T47D (cell line): ENCODE results near the gene SLFN11.
"Not testable (repeated sequence)": the region's sequence is repeated elsewhere in the genome, so short reads cannot be mapped to it uniquely, and the experiment has no call there.

Source experiments
- DNase-seq, 2 experiments: peaks; one replicate each; pipeline versions ENCODE4 v3.0.0 to v3.0.0-alpha.2; 2011 to 2012; ENCODE audit warnings: low read depth in 1 of 2, low spot score in 1 of 2
- JUND ChIP-seq: IDR thresholded peaks from 2 replicates; pipeline ENCODE4 v1.6.1; 2012; ENCODE audit warnings: low read depth
- in situ Hi-C: cut with HindIII; loops from 2 replicates; pipeline ENCODE4 v1.10.0; 2016; ENCODE audit warnings: low sequenced_read_pairs, low pct_unique_long_range_greater_than_20kb

The SLFN11 gene

GRCh38 chr17:35345445-35345925 lies 27.9 kb downstream of the SLFN11 start:
- no peak for TF ChIP-seq JUND
- in situ Hi-C loops, result no loop called here
- DNase-seq, result no peak

- in situ Hi-C loops, result no loop called here
- DNase-seq, result no peak
- no peak for TF ChIP-seq JUND
These were observed 29.2 kb downstream of the SLFN11 start for GRCh38 chr17:35344262-35344661.

- DNase-seq, result no peak
- no peak for TF ChIP-seq JUND
- in situ Hi-C loops, result no loop called here
These were observed 31.1 kb downstream of the SLFN11 start for GRCh38 chr17:35342276-35342675.

GRCh38 chr17:35341411-35341992 lies 31.9 kb downstream of the SLFN11 start:
- TF ChIP-seq JUND, result no peak
- DNase-seq, result no peak
- in situ Hi-C loops, result no loop called here

- in situ Hi-C loops, result no loop called here
- DNase-seq, result no peak
- no peak for TF ChIP-seq JUND
These were observed 35.2 kb downstream of the SLFN11 start for GRCh38 chr17:35338230-35338629.

GRCh38 chr17:35337364-35337763 lies 36.1 kb downstream of the SLFN11 start:
- no peak for DNase-seq
- in situ Hi-C loops, result no loop called here
- no peak for TF ChIP-seq JUND

- DNase-seq, in situ Hi-C loops: not testable (repeated sequence)
These were observed 39.8 kb downstream of the SLFN11 start for GRCh38 chr17:35333578-35333977.

GRCh38 chr17:35322749-35323148 lies 50.7 kb downstream of the SLFN11 start:
- TF ChIP-seq JUND, result no peak
- in situ Hi-C loops, result loop anchor here (25.0 kb wide), 1 partner anchor 215 kb away; the partner anchor contains the start of gene SLFN12L
- DNase-seq, result no peak

GRCh38 chr17:35315971-35316370 lies 57.5 kb downstream of the SLFN11 start:
- DNase-seq, result no peak
- in situ Hi-C loops, result loop anchor here (25.0 kb wide), 1 partner anchor 221 kb away; the partner anchor contains the start of gene SLFN12L
- no peak for TF ChIP-seq JUND

- in situ Hi-C loops, result loop anchor here (25.0 kb wide), 1 partner anchor 222 kb away; the partner anchor contains the start of gene SLFN12L
- TF ChIP-seq JUND, result no peak
- no peak for DNase-seq
These were observed 58.1 kb downstream of the SLFN11 start for GRCh38 chr17:35315283-35315682.

GRCh38 chr17:35314415-35315216 lies 58.8 kb downstream of the SLFN11 start:
- in situ Hi-C loops, result loop anchor here (25.0 kb wide), 1 partner anchor 223 kb away; the partner anchor contains the start of gene SLFN12L
- TF ChIP-seq JUND, result no peak
- DNase-seq, result no peak

GRCh38 chr17:35313875-35314409 lies 59.5 kb downstream of the SLFN11 start:
- TF ChIP-seq JUND, result no peak
- no peak for DNase-seq
- in situ Hi-C loops, result loop anchor here (25.0 kb wide), 1 partner anchor 223 kb away; the partner anchor contains the start of gene SLFN12L
